ENCODE data around the gene GLDC. TPM values are rescaled to one million over a fixed set of nuclear protein-coding genes. Genes with fewer than 3 reads are reported as not detected.
"Not testable (repeated sequence)": the region's sequence is repeated elsewhere in the genome, so short reads cannot be mapped to it uniquely, and the experiment has no call there.

The GLDC gene
- 0.21 TPM for total RNA-seq

GRCh38 chr9:6645355-6646292, at the start of gene GLDC:
Gene GLDC (minus strand): TSS chr9:6645729. CDS start chr9:6645499, 230 bp downstream.
- Histone ChIP-seq H3K9me3 (ENCODE audit: low read depth, low read length) (no peaks in the 10 kb centered on the region), H3K4me3 (ENCODE audit: low read length) (peak within 1 kb of the TSS; percentile 28), H3K4me1 (ENCODE audit: insufficient read depth, low read length) (peaks cover 18% of the 10 kb centered on the region), H3K27me3 (ENCODE audit: insufficient read depth, low read length) (peaks cover 63% of the 10 kb centered on the region)

- Histone ChIP-seq H3K9me3 (ENCODE audit: low read depth, low read length) (no peaks in the 10 kb centered on the region), H3K4me3 (ENCODE audit: low read length) (no peak overlapping the region), H3K27me3 (ENCODE audit: insufficient read depth, low read length) (no peaks in the 10 kb centered on the region), H3K4me1 (ENCODE audit: insufficient read depth, low read length) (peaks cover 20% of the 10 kb centered on the region)
These were observed 47.4 kb upstream of the GLDC start for GRCh38 chr9:6692881-6693361.

GRCh38 chr9:6692433-6692832, 46.9 kb upstream of the GLDC start:
- no peaks in the 10 kb centered on the region for H3K27me3 ChIP-seq (ENCODE audit: insufficient read depth, low read length)
- no peak overlapping the region for H3K4me3 ChIP-seq (ENCODE audit: low read length)
- peaks cover 20% of the 10 kb centered on the region for H3K4me1 ChIP-seq (ENCODE audit: insufficient read depth, low read length)
- no peaks in the 10 kb centered on the region for H3K9me3 ChIP-seq (ENCODE audit: low read depth, low read length)

- H3K4me3 ChIP-seq (ENCODE audit: low read length); H3K27me3 ChIP-seq (ENCODE audit: insufficient read depth, low read length); H3K9me3 ChIP-seq (ENCODE audit: low read depth, low read length): not testable (repeated sequence)
- H3K4me1 ChIP-seq (ENCODE audit: insufficient read depth, low read length): peaks cover 30% of the 10 kb centered on the region
These were observed 45.1 kb upstream of the GLDC start for GRCh38 chr9:6690675-6691070.

- no peak overlapping the region for H3K4me3 ChIP-seq (ENCODE audit: low read length)
- H3K9me3 ChIP-seq (ENCODE audit: low read depth, low read length): no peaks in the 10 kb centered on the region
- peaks cover 30% of the 10 kb centered on the region for H3K4me1 ChIP-seq (ENCODE audit: insufficient read depth, low read length)
- no peaks in the 10 kb centered on the region for H3K27me3 ChIP-seq (ENCODE audit: insufficient read depth, low read length)
These were observed 44.6 kb upstream of the GLDC start for GRCh38 chr9:6689893-6690674.

GRCh38 chr9:6687180-6687579, 41.7 kb upstream of the GLDC start:
- Histone ChIP-seq H3K9me3 (ENCODE audit: low read depth, low read length) (no peaks in the 10 kb centered on the region), H3K27me3 (ENCODE audit: insufficient read depth, low read length) (no peaks in the 10 kb centered on the region), H3K4me3 (ENCODE audit: low read length) (no peak overlapping the region), H3K4me1 (ENCODE audit: insufficient read depth, low read length) (peaks cover 54% of the 10 kb centered on the region)

- no peaks in the 10 kb centered on the region for H3K27me3 ChIP-seq (ENCODE audit: insufficient read depth, low read length)
- H3K4me3 ChIP-seq (ENCODE audit: low read length): no peak overlapping the region
- peaks cover 59% of the 10 kb centered on the region for H3K4me1 ChIP-seq (ENCODE audit: insufficient read depth, low read length)
- H3K9me3 ChIP-seq (ENCODE audit: low read depth, low read length): no peaks in the 10 kb centered on the region
These were observed 40.9 kb upstream of the GLDC start for GRCh38 chr9:6686396-6686795.

- Histone ChIP-seq H3K4me1 (ENCODE audit: insufficient read depth, low read length) (peaks cover 49% of the 10 kb centered on the region), H3K9me3 (ENCODE audit: low read depth, low read length) (no peaks in the 10 kb centered on the region), H3K27me3 (ENCODE audit: insufficient read depth, low read length) (no peaks in the 10 kb centered on the region), H3K4me3 (ENCODE audit: low read length) (peak overlapping the region; percentile 53)
These were observed 36.5 kb upstream of the GLDC start for GRCh38 chr9:6681957-6682501.

- H3K9me3 ChIP-seq (ENCODE audit: low read depth, low read length): no peaks in the 10 kb centered on the region
- no peaks in the 10 kb centered on the region for H3K27me3 ChIP-seq (ENCODE audit: insufficient read depth, low read length)
- H3K4me1 ChIP-seq (ENCODE audit: insufficient read depth, low read length): peaks cover 46% of the 10 kb centered on the region
- H3K4me3 ChIP-seq (ENCODE audit: low read length): peak overlapping the region; percentile 53
These were observed 35.8 kb upstream of the GLDC start for GRCh38 chr9:6681147-6681956.

GRCh38 chr9:6680797-6681146, 35.2 kb upstream of the GLDC start:
- Histone ChIP-seq H3K4me3 (ENCODE audit: low read length) (peak overlapping the region; percentile 53), H3K27me3 (ENCODE audit: insufficient read depth, low read length) (no peaks in the 10 kb centered on the region), H3K9me3 (ENCODE audit: low read depth, low read length) (no peaks in the 10 kb centered on the region)

GRCh38 chr9:6677803-6678202, 32.3 kb upstream of the GLDC start:
- Histone ChIP-seq H3K4me3 (ENCODE audit: low read length) (no peak overlapping the region), H3K27me3 (ENCODE audit: insufficient read depth, low read length) (no peaks in the 10 kb centered on the region)

More at GRCh38 chr9:6680797-6681146, 35.2 kb upstream of the GLDC start:
- peaks cover 42% of the 10 kb centered on the region for H3K4me1 ChIP-seq (ENCODE audit: insufficient read depth, low read length)

GRCh38 chr9:6676254-6676921, 30.9 kb upstream of the GLDC start:
- no peaks in the 10 kb centered on the region for H3K27me3 ChIP-seq (ENCODE audit: insufficient read depth, low read length)
- H3K4me1 ChIP-seq (ENCODE audit: insufficient read depth, low read length): peaks cover 10% of the 10 kb centered on the region
- no peaks in the 10 kb centered on the region for H3K9me3 ChIP-seq (ENCODE audit: low read depth, low read length)
- H3K4me3 ChIP-seq (ENCODE audit: low read length): no peak overlapping the region

More at GRCh38 chr9:6677803-6678202, 32.3 kb upstream of the GLDC start:
- peaks cover 22% of the 10 kb centered on the region for H3K4me1 ChIP-seq (ENCODE audit: insufficient read depth, low read length)
- no peaks in the 10 kb centered on the region for H3K9me3 ChIP-seq (ENCODE audit: low read depth, low read length)

- no peak overlapping the region for H3K4me3 ChIP-seq (ENCODE audit: low read length)
- H3K27me3 ChIP-seq (ENCODE audit: insufficient read depth, low read length): no peaks in the 10 kb centered on the region
- no peaks in the 10 kb centered on the region for H3K9me3 ChIP-seq (ENCODE audit: low read depth, low read length)
- peaks cover 4% of the 10 kb centered on the region for H3K4me1 ChIP-seq (ENCODE audit: insufficient read depth, low read length)
These were observed 29.7 kb upstream of the GLDC start for GRCh38 chr9:6675268-6675667.
